ENCODE data around the gene ARHGAP4.

ARHGAP4 gene

DNA sequence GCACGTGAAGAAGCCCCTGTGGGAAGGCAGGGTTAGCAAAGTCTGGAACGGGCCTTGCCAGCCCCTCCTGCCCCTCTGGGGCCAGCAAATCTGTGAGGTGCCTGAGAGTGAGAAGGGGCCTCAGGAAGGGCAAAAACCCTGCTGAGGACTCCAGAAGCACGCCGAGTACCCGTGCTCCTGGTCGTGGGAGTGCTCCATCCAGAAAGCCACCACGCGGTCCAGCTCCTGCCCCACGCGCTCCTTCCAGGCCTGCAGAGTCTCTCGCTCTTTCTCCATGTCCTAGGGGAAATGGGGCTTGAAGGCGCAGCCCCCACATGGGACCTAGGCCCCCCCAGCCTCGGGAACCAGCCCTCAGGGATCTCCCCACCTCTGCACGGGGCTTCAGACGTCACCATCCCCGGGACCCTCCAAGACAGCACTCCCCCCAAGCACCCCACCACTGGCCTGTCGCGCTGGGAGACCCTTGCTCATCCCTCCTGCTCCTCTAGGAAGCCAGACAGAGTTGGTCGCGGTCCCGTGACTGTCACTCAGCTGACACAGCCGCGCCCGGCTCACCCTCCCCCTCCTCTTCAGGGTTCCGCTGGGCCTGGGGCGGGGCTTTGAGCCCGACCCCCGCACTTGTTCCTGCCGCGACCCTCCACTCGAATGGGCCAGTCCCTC, 18.2 kb upstream of the ARHGAP4 start, which contains the start of gene RENBP:
RENBP (minus strand) TSS at position 504 of the 660 bp plus-strand sequence; CDS start at position 471, 33 bp downstream.
- peak; percentile 57 for DNase-seq

- DNase-seq, result no peak
These were observed 15.5 kb upstream of the ARHGAP4 start for GRCh38 chrX:153941336-153942252.

GRCh38 chrX:153939573-153939972, 13.5 kb upstream of the ARHGAP4 start:
- no peak for DNase-seq

DNA sequence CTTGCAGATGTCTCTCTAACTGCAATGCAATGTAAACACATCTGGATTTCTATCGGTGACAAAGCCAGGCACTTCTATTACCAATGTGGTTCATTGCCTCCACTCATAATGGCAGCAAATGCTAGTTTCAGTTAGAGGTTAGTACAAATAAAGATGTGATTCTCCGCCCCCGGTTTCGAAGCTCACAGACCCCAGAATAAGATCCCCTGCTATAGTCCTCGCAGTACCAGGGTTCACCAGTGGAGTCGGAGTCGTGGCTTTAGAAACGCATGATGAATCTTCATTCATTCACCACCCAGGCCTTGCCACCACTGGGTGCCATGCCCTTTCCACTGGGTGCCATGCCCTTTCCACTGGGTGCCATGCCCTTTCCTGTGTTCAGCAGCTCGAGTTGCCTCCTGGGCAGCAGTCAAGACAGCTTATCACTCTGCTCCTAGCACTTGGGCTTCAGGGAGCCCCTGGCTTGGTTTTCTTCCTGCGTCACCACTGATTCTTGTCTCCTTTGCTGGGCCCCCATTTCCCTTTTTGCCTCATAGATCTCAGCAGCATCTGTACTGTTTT, 12.2 kb upstream of the ARHGAP4 start:
- no peak for DNase-seq

DNA sequence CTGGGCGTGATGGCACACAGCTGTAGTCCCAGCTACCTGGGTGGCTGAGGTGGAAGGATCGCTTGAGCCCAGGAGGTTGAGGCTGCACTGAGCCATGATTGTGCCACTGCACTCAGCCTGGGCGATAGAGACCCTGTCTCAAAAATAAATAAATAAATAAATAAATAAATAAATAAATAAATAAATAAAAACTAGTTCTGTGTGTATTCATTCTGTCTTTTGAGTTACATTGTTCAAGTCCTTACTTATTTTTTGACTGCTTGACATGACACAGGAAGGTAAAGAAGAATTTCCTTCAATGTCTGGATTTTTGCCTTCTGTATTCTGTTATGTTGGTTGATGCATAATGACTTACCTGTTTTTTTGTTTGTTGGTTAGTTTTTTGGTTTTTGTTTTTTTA, 11.0 kb upstream of the ARHGAP4 start:
- DNase-seq, result no peak

- DNase-seq, result no peak
These were observed 9.3 kb upstream of the ARHGAP4 start for GRCh38 chrX:153935326-153935851.

- DNase-seq, result peak; percentile 65
These were observed 8.8 kb upstream of the ARHGAP4 start, which contains the start of gene NAA10 for GRCh38 chrX:153934762-153935325. TSS of gene NAA10 (minus strand) at chrX:153935037. CDS start at chrX:153934904, 133 bp downstream.

DNA sequence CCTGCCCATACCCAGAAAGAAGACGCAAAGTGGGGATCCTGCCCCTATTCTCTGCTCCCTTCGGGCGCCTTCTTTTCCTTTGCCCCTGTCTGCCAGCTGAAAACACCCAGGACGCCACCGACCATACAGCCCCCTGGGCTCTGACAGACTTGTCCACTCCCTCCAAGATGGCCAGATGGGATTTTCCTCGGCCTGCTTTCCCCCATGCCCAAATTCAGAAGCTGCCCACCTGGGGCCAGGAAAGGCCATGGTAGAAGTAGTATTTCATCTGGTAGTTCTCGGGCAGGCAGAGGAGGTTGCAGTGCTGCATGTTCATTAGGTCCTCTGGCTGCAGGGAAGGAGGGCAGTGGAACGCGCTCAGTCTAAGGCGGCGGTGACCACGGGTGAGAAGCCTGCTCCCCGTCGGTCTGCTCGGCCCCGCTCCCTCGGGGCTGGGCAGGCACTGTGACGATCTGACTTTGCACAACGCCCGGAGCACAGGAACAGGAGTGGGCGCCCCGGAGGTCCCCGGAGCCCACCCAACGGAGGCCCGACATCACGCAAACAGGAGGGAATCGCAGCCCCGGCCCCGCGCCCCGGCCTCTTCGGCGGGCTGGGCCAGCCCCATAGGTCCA, 8.2 kb upstream of the ARHGAP4 start:
- no peak for DNase-seq

DNA sequence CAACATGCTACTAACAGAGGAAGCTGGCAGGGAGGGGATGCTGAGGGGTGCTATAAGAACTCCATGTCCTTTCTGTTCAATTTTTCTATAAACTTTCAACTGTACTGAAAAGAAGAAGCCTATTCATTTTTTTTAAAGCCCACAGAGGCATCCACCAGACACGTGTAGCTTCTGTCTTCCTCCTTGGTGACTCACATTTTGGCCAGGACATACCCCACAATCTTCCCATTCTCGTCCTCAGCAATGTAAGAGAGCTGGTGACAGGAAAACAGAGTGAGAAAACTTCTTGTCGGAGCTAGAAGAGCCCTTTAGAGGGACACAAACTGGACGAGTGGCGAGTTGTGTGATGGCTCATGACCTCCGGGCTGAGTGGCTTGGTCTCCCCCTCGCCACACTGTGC, 7.7 kb upstream of the ARHGAP4 start:
- no peak for DNase-seq

DNA sequence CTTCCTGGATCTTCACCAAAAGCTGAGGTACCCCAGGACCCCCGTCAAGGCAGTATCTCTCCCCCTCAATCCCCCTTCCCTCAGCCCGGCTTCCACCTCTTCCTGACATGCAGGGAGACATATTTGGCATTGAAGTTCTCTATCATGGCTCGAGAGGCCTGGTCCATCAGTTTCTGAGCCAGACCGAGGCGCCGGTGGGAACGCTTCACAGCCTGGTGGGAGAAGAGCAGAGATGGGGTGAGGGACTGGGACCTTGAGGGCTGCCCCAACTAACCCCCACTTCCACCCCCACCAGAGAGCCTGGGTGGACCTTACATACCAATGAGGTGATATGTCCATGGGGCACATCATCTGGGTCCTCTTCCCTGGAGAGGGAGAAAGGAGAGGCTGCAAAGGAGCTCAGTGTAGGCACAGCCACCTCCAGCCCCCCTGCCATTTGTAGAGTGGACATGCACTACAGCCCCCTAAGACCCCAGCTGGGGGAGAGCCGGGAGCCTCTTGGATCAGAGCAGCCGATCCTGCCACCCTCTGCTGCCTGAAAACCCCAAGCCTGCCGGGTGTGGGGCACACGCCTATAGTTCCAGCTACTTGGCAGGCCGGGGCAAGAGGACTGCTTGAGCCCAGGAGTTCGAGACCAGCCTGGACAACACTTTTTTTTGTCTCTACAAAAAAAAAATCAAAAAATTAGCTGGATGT, 6.3 kb upstream of the ARHGAP4 start:
- DNase-seq, result no peak

- DNase-seq, result no peak
These were observed 5.7 kb upstream of the ARHGAP4 start for GRCh38 chrX:153931748-153932147.

GRCh38 chrX:153931151-153931550, 5.1 kb upstream of the ARHGAP4 start:
- no peak for DNase-seq

- DNase-seq, result no peak
These were observed 4.2 kb upstream of the ARHGAP4 start for GRCh38 chrX:153930011-153930910.

- no peak for DNase-seq
These were observed 3.5 kb upstream of the ARHGAP4 start for GRCh38 chrX:153929576-153929975.

DNA sequence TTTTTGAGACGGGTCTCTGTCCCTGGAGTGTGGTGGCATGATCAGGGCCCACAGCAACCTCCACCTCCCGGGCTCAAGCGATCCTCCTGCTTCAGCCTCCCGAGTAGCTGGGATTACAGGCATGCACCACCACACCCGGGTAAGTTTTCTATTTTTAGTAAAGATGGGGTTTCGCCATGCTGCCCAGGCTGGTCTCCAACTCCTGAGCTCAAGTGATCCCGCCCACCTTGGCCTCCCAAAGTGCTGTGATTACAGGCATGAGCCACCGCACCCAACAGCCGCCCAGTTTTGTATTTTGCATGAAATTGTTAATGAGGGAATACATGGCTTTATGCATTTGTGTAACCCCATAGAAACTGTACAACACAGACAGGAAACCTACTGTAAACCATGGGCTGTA, 2.8 kb upstream of the ARHGAP4 start:
- no peak for DNase-seq

DNA sequence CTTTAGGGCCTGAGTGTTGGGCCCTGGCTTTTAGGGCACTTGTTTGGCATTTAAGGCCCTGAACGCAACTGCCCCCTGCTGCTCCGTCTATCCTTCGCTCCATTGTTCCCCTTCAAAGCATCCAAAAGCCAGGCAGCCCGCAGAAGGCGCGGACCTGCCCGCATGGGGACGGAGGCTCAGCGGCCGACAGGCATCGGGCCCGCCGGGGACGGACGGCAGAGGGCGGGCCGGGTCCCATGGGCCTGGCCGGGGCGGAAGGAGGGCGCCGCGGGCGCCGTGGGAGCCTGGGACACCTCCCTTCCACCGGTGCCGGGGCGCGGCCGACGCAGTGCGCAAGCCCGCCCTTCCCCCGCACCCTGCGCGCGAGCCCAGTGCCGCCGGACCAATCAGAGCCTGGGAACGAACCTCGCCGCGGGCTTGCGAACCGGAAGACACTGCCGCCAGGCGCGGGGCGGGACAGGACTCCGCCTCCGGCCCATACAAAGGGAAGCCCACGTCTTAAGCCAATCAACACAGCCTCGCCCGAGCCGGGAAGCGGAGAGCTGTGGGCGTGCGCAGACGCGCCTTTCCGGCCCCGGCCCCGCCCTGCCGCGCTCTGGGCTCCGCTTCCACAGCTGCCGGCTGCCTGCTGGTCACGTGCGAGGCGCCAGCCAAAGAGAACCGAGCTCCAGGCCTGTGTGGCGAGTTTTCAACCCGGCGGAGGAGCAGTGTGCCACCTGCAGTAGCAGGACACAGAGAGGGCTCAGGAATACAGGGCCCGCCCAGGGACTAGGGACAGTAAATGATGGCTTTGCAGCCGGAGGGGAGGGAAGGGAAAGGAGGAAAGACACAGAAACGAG, 2.1 kb upstream of the ARHGAP4 start:
- DNase-seq, result peak; percentile 88

- no peak for DNase-seq
These were observed 1.5 kb upstream of the ARHGAP4 start for GRCh38 chrX:153927672-153927921.

DNA sequence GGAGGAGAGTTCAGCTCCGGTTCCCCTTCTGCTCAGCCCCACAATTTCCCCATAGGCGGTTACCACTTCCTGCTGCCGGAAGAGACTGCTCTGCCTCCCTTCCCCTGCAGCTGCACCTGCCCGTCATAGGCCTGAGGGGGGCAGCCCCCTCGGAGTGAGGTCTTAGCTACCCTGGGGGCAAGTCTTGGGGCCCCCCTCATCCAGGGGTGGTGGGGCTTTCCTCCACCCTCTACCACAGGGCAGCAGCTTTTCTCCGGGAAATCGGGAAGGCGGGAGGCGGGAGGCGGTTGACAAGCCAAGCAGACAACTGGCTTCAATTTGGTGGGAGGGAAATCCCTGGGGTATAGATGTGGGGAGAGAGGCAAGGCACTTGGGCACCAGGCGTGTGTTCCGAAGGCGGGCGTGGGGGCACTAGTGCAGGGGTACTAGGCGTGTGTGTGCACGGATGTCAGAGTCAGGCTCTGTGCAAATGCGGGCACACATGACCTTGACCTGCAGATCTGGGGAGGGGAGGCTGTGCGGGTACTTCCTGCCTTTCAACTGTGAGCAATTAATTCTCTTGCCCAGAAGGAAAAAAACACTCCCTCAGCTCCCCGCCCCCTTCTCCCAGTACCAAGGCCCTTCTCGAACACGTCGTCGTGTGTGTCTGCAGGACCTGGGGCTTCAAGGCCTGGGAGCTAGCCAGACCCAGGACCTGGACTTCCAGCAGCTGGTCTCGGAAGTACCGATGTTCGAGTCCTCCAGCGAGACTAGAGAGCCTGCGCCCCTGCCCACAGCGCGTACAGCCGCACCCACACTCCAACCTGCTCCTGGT, 1.0 kb upstream of the ARHGAP4 start:
- peak; percentile 74 for DNase-seq

DNA sequence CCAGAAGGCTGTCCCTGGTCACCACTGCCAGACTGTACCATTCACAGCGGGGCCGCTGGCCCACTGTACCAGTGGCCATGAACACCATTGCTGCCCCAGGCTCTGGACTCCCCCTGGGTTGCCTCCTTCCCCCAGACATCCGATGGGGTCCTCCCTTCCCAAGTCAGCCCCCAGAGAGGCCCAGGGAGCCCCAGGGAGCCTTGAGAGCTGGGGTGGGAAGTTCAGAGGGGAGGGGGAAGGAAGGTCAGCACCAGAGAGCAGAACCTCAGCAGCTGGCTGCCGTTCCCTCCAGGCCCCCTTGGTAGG, 441 bp upstream of the ARHGAP4 start:
- no peak for DNase-seq

GRCh38 chrX:153925387-153925738, 701 bp downstream of the ARHGAP4 start:
- no peak for DNase-seq
